ENCODE data around the gene FAM234A.

FAM234A gene

GRCh38 chr16:305916-306626, 71.5 kb downstream of the FAM234A start:
- DNase-seq: no peak

GRCh38 chr16:306911-307370, 72.3 kb downstream of the FAM234A start:
- no peak for DNase-seq

DNA sequence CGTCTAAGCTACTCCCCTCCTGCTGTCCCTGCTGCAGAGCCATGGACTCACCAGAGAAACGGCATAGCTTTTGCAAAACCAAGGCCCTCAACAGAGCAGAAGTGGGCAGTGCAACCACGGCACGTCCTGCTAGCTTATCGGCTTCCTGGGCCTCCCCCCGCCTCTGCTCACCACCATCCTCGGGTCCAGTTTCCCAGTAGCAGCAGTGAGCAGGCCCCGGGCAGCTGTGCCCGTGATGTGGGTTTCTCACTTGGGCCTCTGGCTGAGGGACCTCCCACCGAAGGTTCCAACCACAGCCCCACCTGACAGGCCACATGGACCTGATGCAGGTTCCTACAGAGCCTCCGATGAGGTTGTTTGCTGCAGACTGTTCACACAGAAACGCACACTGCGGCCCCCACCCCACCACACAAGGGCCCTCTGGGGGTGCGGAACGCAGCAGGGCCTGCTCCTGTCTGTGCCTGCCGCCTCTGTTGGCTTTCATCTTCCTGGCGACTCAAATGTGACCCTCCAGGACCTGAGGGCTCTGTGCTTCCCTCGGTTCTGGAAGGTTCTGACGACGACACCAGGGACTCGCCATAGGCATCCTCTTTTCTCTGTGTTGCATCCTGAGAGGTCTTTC, 73.2 kb downstream of the FAM234A start:
- no peak for DNase-seq

DNA sequence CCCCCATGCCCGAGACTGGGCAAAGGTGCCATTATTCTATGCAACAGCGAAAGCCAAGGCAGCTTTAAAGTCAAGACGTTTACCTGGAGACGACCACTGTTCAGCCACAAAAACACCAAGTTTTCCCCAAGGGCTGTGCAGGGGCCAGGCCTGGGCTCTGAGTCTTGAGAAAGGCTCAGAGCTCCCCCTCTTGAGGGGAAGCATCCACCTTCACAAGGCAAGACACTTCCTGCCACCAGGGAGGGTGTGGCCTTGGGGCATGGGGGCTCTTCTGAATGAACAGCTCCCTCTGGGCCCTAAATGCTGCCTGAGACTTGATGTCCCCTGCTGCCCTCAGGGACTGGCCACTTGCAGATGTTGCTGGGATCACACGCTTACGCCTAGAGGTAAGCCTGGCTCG, 74.9 kb downstream of the FAM234A start:
- no peak for DNase-seq

GRCh38 chr16:311725-312124, 77.1 kb downstream of the FAM234A start:
- DNase-seq: no peak

GRCh38 chr16:314351-314750, 79.7 kb downstream of the FAM234A start:
- no peak for DNase-seq

DNA sequence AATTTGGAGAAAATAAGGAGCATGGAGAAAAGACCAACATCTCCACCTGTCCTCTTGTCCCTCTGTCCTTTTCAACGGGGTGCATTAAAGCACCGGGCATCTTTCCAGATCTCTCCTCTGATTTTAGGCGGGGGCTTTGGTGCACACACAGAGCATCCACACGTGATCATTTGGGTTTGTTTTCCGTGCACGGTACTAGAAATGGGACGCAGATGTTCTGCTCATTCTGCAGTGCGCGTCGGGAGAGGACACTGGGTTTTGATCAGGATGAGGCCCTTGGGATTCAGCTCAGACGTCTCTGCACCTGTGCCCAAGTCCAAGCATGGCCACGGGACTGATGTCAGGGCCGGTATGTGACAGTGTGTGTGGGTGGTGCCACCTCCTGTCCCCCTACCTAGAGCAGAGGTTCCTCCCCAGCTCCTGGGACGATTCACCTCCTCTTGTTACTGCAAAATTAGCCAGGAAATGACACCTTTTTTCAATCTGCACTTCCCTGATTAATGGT, 80.2 kb downstream of the FAM234A start:
- DNase-seq: no peak

All from NCI-H510A (cell line).